Neuronal stem cell (in vitro differentiated cells): ENCODE results near the gene TARBP2.
"Not testable (repeated sequence)": the region's sequence is repeated elsewhere in the genome, so short reads cannot be mapped to it uniquely, and the experiment has no call there.

Experiments used
- DNase-seq: peaks from one replicate; pipeline ENCODE4 v3.0.0-alpha.2; 2013; ENCODE audit warnings: low spot score
- H2AFZ ChIP-seq: one replicate; pipeline ENCODE4 v1.6.1; 2013; ENCODE audit warnings: mild to moderate bottlenecking, low read length, inconsistent platforms
- H2AK5ac ChIP-seq: 2 replicates; pipeline ENCODE4 v1.6.1; 2013; ENCODE audit warnings: low read depth, mild to moderate bottlenecking, inconsistent platforms, low read length, moderate library complexity, mixed read lengths
- H2BK120ac ChIP-seq: 2 replicates; pipeline ENCODE4 v1.6.1; 2013; ENCODE audit warnings: low read depth, mild to moderate bottlenecking, inconsistent platforms, low read length, moderate library complexity, mixed read lengths
- H2BK12ac ChIP-seq: one replicate; pipeline ENCODE4 v1.6.1; 2013; ENCODE audit warnings: low read length, inconsistent platforms
- H2BK15ac ChIP-seq: 2 replicates; pipeline ENCODE4 v1.6.1; 2013; ENCODE audit warnings: mild to moderate bottlenecking, low read length, inconsistent platforms, mixed read lengths
- H2BK5ac ChIP-seq: one replicate; pipeline ENCODE4 v1.6.1; 2013; ENCODE audit warnings: inconsistent platforms, mild to moderate bottlenecking, low read length, moderate library complexity
- H3K14ac ChIP-seq: one replicate; pipeline ENCODE4 v1.6.1; 2013; ENCODE audit warnings: low read length, inconsistent platforms
- H3K18ac ChIP-seq: 2 replicates; pipeline ENCODE4 v1.6.1; 2013; ENCODE audit warnings: low read length, inconsistent platforms
- H3K23ac ChIP-seq: 2 replicates; pipeline ENCODE4 v1.6.1; 2013; ENCODE audit warnings: low read depth, mild to moderate bottlenecking, mixed read lengths, low read length, inconsistent platforms; ENCODE audit not compliant: poor library complexity
- H3K27ac ChIP-seq: replicated peaks from 3 replicates; pipeline ENCODE4 v1.5.1; 2013; ENCODE audit warnings: low read length, inconsistent platforms
- H3K27me3 ChIP-seq, 3 experiments: 2 replicates each; pipeline ENCODE4 v1.6.1; 2013; ENCODE audit warnings: low read length in 3 of 3, mild to moderate bottlenecking in 2 of 3, inconsistent platforms in 1 of 3, low read depth in 1 of 3, mixed read lengths in 1 of 3, moderate library complexity in 1 of 3; ENCODE audit not compliant: control insufficient read depth in 3 of 3, insufficient read depth in 3 of 3
- H3K36me3 ChIP-seq, 2 donors: replicated peaks in 1 of 2; 2 replicates each; pipeline ENCODE4 v1.6.1; 2013; ENCODE audit warnings: low read length in 2 of 2; ENCODE audit not compliant: control insufficient read depth in 2 of 2, insufficient read depth in 2 of 2
- H3K4ac ChIP-seq: 2 replicates; pipeline ENCODE4 v1.6.1; 2013; ENCODE audit warnings: inconsistent platforms, mild to moderate bottlenecking, low read length, moderate library complexity
- H3K4me1 ChIP-seq, 2 donors: 1 replicate in 1 of 2; 2 replicates in 1 of 2; pipeline ENCODE4 v1.6.1; 2013; ENCODE audit warnings: low read length in 2 of 2, low read depth in 1 of 2; ENCODE audit not compliant: control insufficient read depth in 2 of 2, insufficient read depth in 1 of 2
- H3K4me2 ChIP-seq: one replicate; pipeline ENCODE4 v1.6.1; 2013; ENCODE audit warnings: mild to moderate bottlenecking, low read length, inconsistent platforms; ENCODE audit not compliant: insufficient read depth, poor library complexity, severe bottlenecking
- H3K4me3 ChIP-seq, 2 donors: 2 replicates each; pipeline ENCODE4 v1.5.1; 2013; ENCODE audit warnings: low read length in 2 of 2, mild to moderate bottlenecking in 2 of 2, inconsistent platforms in 1 of 2, moderate library complexity in 1 of 2
- H3K79me1 ChIP-seq: one replicate; pipeline ENCODE4 v1.6.1; 2013; ENCODE audit warnings: low read depth, mild to moderate bottlenecking, inconsistent platforms, low read length, moderate library complexity
- H3K9ac ChIP-seq: one replicate; pipeline ENCODE4 v1.6.1; 2013; ENCODE audit warnings: mild to moderate bottlenecking, low read depth, low read length, inconsistent platforms; ENCODE audit not compliant: poor library complexity
- H3K9me3 ChIP-seq, 2 donors: replicated peaks in 1 of 2; 2 replicates each; pipeline versions ENCODE3 to v1.6.1; 2013; ENCODE audit warnings: low read length in 2 of 2, mild to moderate bottlenecking in 2 of 2, inconsistent platforms in 1 of 2, low read depth in 1 of 2, mixed read lengths in 1 of 2, moderate library complexity in 1 of 2; ENCODE audit not compliant: control insufficient read depth in 2 of 2, insufficient read depth in 1 of 2
- H4K8ac ChIP-seq: one replicate; pipeline ENCODE4 v1.6.1; 2013; ENCODE audit warnings: low read depth, mild to moderate bottlenecking, inconsistent platforms, low read length, moderate library complexity
- H4K91ac ChIP-seq: one replicate; pipeline ENCODE4 v1.6.1; 2013; ENCODE audit warnings: low read length, low read depth, mild to moderate bottlenecking, inconsistent platforms; ENCODE audit not compliant: poor library complexity
- WGBS, 2 donors: extraction: QIAGEN DNeasy Blood & Tissue Kit; methylation state at CpG; one replicate each; pipeline ENCODE4 v1.1.7; 2013; ENCODE audit warnings: missing lambda C conversion rate in 2 of 2, mixed read lengths in 1 of 2; ENCODE audit not compliant: insufficient read length in 2 of 2, insufficient replicate concordance in 1 of 2; ENCODE audit errors: extremely low coverage in 2 of 2; 5-methylcytosine and 5-hydroxymethylcytosine counted together

Gene TARBP2

GRCh38 chr12:53548354-53548753 is 47.3 kb downstream of the TARBP2 start:
- H3K27ac ChIP-seq, H3K4me1 ChIP-seq, H2AFZ ChIP-seq, H3K18ac ChIP-seq, H3K4me3 ChIP-seq, H2BK12ac ChIP-seq, H3K9ac ChIP-seq, H3K79me1 ChIP-seq, H2BK120ac ChIP-seq, H3K27me3 ChIP-seq, H3K9me3 ChIP-seq, H2AK5ac ChIP-seq, H3K4me2 ChIP-seq, H2BK15ac ChIP-seq, DNase-seq, H4K91ac ChIP-seq, H4K8ac ChIP-seq, H3K23ac ChIP-seq, H3K4ac ChIP-seq, H2BK5ac ChIP-seq, H3K14ac ChIP-seq: not testable (repeated sequence)
- H3K36me3 ChIP-seq, result peaks cover 6 to 43% of the 10 kb centered on the region in 2 donors
- no CpG with 5 or more reads among the region's 6 CpGs for WGBS, 2 donors

- WGBS, 2 donors, result no CpG with 5 or more reads among the region's 8 CpGs
Measured at GRCh38 chr12:53550131-53550530, 49.0 kb downstream of the TARBP2 start.

GRCh38 chr12:53550595-53550994 is 49.5 kb downstream of the TARBP2 start:
- Histone ChIP-seq H3K18ac (no peak overlapping the region), H2BK12ac (no peak overlapping the region), H3K79me1 (no peaks in the 10 kb centered on the region), H3K4me2 (no peak overlapping the region), H4K91ac (no peak overlapping the region), H3K36me3 (peaks cover 6 to 41% of the 10 kb centered on the region in 2 donors), H3K23ac (no peak overlapping the region), H3K14ac (no peak overlapping the region), H2BK15ac (no peak overlapping the region), H3K27me3 (no peaks in the 10 kb centered on the region), H3K4ac (no peak overlapping the region), H2AK5ac (no peak overlapping the region), H4K8ac (no peak overlapping the region), H3K4me1 (peaks cover 3% of the 10 kb centered on the region in 2 donors), H2BK5ac (no peak overlapping the region), H3K9me3 (peaks cover 0 to 2% of the 10 kb centered on the region in 2 donors), H2AFZ (no peak overlapping the region), H2BK120ac (no peak overlapping the region), H3K4me3 (no peak overlapping the region), H3K9ac (no peak overlapping the region), H3K27ac (no peak overlapping the region)
- no CpG with 5 or more reads among the region's 1 CpG for WGBS, 2 donors
- no peak for DNase-seq

More at GRCh38 chr12:53550131-53550530, 49.0 kb downstream of the TARBP2 start:
- H2BK12ac ChIP-seq, H3K9me3 ChIP-seq, H3K79me1 ChIP-seq, H4K8ac ChIP-seq, H2BK5ac ChIP-seq, H3K9ac ChIP-seq, H3K4me1 ChIP-seq, H3K4me2 ChIP-seq, H3K18ac ChIP-seq, H2AFZ ChIP-seq, H3K14ac ChIP-seq, H2BK120ac ChIP-seq, H3K27ac ChIP-seq, DNase-seq, H3K4me3 ChIP-seq, H2BK15ac ChIP-seq, H2AK5ac ChIP-seq, H3K4ac ChIP-seq, H3K23ac ChIP-seq, H3K27me3 ChIP-seq, H4K91ac ChIP-seq: not testable (repeated sequence)
- H3K36me3 ChIP-seq, result peaks cover 6 to 41% of the 10 kb centered on the region in 2 donors

- no peak overlapping the region for H2AFZ ChIP-seq
- peaks cover 6 to 41% of the 10 kb centered on the region in 2 donors for H3K36me3 ChIP-seq
- H2BK5ac ChIP-seq, result no peak overlapping the region
- no peak overlapping the region for H3K23ac ChIP-seq
- no peak overlapping the region for H4K91ac ChIP-seq
- no peak overlapping the region for H3K9ac ChIP-seq
- no peak for DNase-seq
- no peak overlapping the region for H3K4me2 ChIP-seq
- WGBS, 2 donors, result no CpG with 5 or more reads among the region's 2 CpGs
- H3K79me1 ChIP-seq, result no peaks in the 10 kb centered on the region
- peaks cover 3% of the 10 kb centered on the region in 2 donors for H3K4me1 ChIP-seq
- no peak overlapping the region for H3K4me3 ChIP-seq
- H2AK5ac ChIP-seq, result no peak overlapping the region
- no peak overlapping the region for H2BK15ac ChIP-seq
- peaks cover 0 to 2% of the 10 kb centered on the region in 2 donors for H3K9me3 ChIP-seq
- no peak overlapping the region for H2BK120ac ChIP-seq
- H3K4ac ChIP-seq, result no peak overlapping the region
- no peak overlapping the region for H3K27ac ChIP-seq
- no peak overlapping the region for H3K14ac ChIP-seq
- H3K18ac ChIP-seq, result no peak overlapping the region
- H3K27me3 ChIP-seq, result no peaks in the 10 kb centered on the region
- H4K8ac ChIP-seq, result no peak overlapping the region
- H2BK12ac ChIP-seq, result no peak overlapping the region
Measured at GRCh38 chr12:53551889-53552291, 50.8 kb downstream of the TARBP2 start.
